ENCODE results near the gene R3HDM1. TPM values are rescaled to one million over a fixed set of nuclear protein-coding genes. Genes with fewer than 3 reads are reported as not detected.

R3HDM1 gene
- total RNA-seq, 1 donor from 2014 or later = 22.1 TPM

- no peak for ATAC-seq
- no peak for DNase-seq
- Histone ChIP-seq H3K27me3 (ENCODE audit: low read depth) (no peaks in the 10 kb centered on the region), H3K9me3 (no peaks in the 10 kb centered on the region), H3K4me1 (no peaks in the 10 kb centered on the region), H3K36me3 (no peaks in the 10 kb centered on the region), H3K27ac (no peak overlapping the region), H3K4me3 (no peak overlapping the region)
- intact Hi-C loops (cut with DNase I) = no loop called here
- TF ChIP-seq, protein P1, sequence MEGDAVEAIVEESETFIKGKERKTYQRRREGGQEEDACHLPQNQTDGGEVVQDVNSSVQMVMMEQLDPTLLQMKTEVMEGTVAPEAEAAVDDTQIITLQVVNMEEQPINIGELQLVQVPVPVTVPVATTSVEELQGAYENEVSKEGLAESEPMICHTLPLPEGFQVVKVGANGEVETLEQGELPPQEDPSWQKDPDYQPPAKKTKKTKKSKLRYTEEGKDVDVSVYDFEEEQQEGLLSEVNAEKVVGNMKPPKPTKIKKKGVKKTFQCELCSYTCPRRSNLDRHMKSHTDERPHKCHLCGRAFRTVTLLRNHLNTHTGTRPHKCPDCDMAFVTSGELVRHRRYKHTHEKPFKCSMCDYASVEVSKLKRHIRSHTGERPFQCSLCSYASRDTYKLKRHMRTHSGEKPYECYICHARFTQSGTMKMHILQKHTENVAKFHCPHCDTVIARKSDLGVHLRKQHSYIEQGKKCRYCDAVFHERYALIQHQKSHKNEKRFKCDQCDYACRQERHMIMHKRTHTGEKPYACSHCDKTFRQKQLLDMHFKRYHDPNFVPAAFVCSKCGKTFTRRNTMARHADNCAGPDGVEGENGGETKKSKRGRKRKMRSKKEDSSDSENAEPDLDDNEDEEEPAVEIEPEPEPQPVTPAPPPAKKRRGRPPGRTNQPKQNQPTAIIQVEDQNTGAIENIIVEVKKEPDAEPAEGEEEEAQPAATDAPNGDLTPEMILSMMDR (IDR thresholded peaks at IDR 0.05) = no peak
Observed at GRCh38 chr2:135504811-135505210, 26.5 kb upstream of the R3HDM1 start.

GRCh38 chr2:135510577-135510976, 20.7 kb upstream of the R3HDM1 start:
- intact Hi-C loops (cut with DNase I) = no loop called here
- TF ChIP-seq, protein P1 (IDR thresholded peaks at IDR 0.05) = no peak
- H3K4me3 ChIP-seq = no peak overlapping the region
- no peak for DNase-seq
- H3K9me3 ChIP-seq = no peaks in the 10 kb centered on the region
- H3K36me3 ChIP-seq = no peaks in the 10 kb centered on the region
- no peaks in the 10 kb centered on the region for H3K27me3 ChIP-seq (ENCODE audit: low read depth)
- H3K27ac ChIP-seq = no peak overlapping the region
- no peak for ATAC-seq
- H3K4me1 ChIP-seq = no peaks in the 10 kb centered on the region

- intact Hi-C loops (cut with DNase I) = no loop called here
- no peak for DNase-seq
- no peak for ATAC-seq
Observed at GRCh38 chr2:135512099-135512498, 19.2 kb upstream of the R3HDM1 start.

DNA sequence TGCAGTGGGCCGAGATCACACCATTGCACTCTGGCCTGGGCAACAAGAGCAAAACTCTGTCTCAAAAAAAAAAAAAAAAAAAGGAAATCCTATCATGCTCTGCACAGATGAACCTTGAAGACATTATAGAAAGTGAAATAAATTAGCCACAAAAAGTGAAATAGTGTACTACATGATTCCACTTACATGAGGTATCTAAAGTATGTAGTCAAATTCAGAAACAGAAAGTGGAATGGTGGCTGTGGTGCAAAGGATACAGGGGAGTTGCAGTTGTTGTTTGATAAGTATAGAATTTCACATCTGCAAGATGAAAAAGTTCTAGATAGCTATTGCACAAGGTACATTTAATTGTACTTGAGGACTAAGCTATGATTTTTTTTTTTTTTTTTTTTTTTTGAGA, 5.5 kb upstream of the R3HDM1 start:
- Histone ChIP-seq H3K9me3 (no peaks in the 10 kb centered on the region), H3K27ac (no peak overlapping the region), H3K4me3 (no peak overlapping the region), H3K36me3 (no peaks in the 10 kb centered on the region), H3K4me1 (peaks cover 8% of the 10 kb centered on the region), H3K27me3 (ENCODE audit: low read depth) (no peaks in the 10 kb centered on the region)
- TF ChIP-seq, protein P1 (IDR thresholded peaks at IDR 0.05) = no peak
- ATAC-seq (no peak), DNase-seq (no peak)
- intact Hi-C loops (cut with DNase I) = no loop called here

More at GRCh38 chr2:135512099-135512498, 19.2 kb upstream of the R3HDM1 start:
- no peak overlapping the region for H3K27ac ChIP-seq
- no peaks in the 10 kb centered on the region for H3K36me3 ChIP-seq
- TF ChIP-seq, protein P1 (IDR thresholded peaks at IDR 0.05) = no peak
- H3K4me1 ChIP-seq = no peaks in the 10 kb centered on the region
- H3K9me3 ChIP-seq = no peaks in the 10 kb centered on the region
- no peak overlapping the region for H3K4me3 ChIP-seq
- no peaks in the 10 kb centered on the region for H3K27me3 ChIP-seq (ENCODE audit: low read depth)

DNA sequence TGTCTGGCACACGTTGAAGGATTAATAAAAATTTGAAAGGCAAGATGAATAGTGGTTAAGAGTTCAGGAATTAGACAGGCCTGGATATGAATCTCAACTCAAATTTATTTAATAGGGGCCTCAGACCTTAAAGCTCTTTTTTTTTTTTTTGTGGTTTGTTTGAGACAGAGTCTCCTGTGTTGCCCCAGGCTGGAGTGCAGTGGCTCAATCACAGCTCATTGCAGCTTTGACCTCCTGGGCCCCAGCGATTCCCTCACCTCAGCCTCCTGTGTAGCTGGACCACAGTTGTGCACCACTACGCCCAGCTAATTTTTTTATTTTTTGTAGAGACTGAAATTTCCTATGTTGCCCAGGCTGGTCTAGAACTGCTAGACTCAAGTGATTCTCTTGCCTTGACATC, 3.3 kb upstream of the R3HDM1 start:
- no peaks in the 10 kb centered on the region for H3K27me3 ChIP-seq (ENCODE audit: low read depth)
- no peak overlapping the region for H3K4me3 ChIP-seq
- H3K36me3 ChIP-seq = no peaks in the 10 kb centered on the region
- no peak overlapping the region for H3K27ac ChIP-seq
- peaks cover 19% of the 10 kb centered on the region for H3K4me1 ChIP-seq
- intact Hi-C loops (cut with DNase I) = no loop called here
- TF ChIP-seq, protein P1 (IDR thresholded peaks at IDR 0.05) = no peak
- no peak for ATAC-seq
- DNase-seq = no peak
- no peaks in the 10 kb centered on the region for H3K9me3 ChIP-seq

Data from lower lobe of right lung (tissue), 2 donors.